VCaP (cell line): Measurements from ENCODE around the gene VGLL4.

Experiments
- H3K27ac ChIP-seq: fragments of 450-650 bp; 2 replicates; pipeline ENCODE4 v1.5.1; 2017
- TF ChIP-seq, protein P1 (sequence below): fragments of 450-650 bp; conservative IDR thresholded peaks from 2 replicates; pipeline ENCODE4 v1.5.1; 2017; ENCODE audit warnings: mild to moderate bottlenecking, moderate library complexity

The VGLL4 gene

DNA sequence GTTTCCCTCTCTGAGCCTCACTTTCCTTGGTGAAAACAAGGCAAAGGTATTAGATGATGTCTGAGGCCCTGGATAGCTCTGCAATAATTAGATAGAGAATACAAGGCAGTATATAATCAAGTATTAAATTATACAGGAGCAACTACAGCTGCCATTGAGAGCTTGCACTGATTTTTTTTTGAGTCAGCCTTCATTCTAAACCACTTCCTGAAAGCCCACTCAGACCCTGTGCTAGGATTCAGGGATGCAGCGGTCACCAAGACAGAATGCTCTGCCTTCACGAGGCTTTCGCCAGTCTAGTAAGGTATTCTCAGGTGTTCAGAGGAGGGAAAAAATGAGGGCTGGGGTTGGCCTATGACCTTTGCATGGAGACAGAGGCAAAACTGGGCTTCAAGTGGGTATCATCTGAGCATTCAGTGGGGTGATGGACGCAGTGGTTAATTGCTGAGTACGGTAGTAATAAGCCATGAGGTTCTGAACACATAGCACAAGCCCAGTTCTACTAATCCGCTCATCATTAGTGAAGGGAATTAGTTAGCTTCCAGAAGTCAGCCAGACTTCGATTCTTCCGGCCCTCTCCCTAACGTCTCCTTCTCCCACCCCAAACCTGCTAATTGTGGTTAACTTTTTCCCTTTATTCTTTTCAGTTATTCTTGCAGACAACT, 3.6 kb downstream of the VGLL4 start:
- H3K27ac ChIP-seq: peak overlapping the region; percentile 95

DNA sequence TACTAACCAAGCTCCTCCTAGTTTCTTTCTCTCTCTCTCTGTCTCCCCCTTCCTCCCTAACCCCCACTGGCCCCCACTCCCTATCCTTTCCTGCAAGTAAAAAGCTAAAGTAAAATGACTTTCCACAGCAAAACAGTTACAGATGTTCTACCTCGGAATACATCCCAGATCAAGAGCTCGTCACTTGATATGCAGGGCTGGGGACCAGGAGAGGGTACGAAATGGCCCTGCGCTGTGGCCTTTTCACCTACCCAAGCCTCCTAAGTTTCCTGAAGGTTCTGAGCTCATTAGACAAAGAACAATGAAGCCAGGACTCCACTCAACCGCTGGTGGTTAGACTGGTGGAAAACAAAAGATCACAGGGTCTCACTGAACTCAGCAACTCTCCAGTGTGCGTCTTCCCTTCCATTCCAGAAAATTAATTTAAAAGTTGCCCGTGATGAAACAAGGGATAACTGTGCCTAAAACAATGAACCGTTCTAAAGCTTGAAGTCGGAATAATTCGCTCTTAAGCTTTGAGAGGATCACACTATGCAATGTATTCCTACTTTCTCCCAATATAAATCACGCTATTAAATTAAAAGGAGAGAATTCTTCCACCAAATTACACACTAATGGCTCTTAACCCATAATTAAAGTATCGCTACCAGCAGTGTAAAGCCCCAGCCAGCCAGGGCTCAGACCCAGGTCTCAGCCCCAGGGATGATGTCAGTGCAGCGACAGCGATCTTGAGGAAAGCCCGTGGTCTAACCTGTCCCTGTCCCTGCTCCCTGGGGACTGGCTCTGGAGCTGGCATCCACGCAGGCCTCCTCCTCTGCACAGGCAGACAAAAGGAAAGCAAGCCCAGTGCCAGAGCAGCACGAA, 5.0 kb downstream of the VGLL4 start:
- peak overlapping the region; percentile 95; the same call in 1 of the 2 replicates for H3K27ac ChIP-seq
- TF ChIP-seq, protein P1, sequence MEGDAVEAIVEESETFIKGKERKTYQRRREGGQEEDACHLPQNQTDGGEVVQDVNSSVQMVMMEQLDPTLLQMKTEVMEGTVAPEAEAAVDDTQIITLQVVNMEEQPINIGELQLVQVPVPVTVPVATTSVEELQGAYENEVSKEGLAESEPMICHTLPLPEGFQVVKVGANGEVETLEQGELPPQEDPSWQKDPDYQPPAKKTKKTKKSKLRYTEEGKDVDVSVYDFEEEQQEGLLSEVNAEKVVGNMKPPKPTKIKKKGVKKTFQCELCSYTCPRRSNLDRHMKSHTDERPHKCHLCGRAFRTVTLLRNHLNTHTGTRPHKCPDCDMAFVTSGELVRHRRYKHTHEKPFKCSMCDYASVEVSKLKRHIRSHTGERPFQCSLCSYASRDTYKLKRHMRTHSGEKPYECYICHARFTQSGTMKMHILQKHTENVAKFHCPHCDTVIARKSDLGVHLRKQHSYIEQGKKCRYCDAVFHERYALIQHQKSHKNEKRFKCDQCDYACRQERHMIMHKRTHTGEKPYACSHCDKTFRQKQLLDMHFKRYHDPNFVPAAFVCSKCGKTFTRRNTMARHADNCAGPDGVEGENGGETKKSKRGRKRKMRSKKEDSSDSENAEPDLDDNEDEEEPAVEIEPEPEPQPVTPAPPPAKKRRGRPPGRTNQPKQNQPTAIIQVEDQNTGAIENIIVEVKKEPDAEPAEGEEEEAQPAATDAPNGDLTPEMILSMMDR: no peak

More for the DNA sequence above, 3.6 kb downstream of the VGLL4 start:
- TF ChIP-seq, protein P1: no peak

DNA sequence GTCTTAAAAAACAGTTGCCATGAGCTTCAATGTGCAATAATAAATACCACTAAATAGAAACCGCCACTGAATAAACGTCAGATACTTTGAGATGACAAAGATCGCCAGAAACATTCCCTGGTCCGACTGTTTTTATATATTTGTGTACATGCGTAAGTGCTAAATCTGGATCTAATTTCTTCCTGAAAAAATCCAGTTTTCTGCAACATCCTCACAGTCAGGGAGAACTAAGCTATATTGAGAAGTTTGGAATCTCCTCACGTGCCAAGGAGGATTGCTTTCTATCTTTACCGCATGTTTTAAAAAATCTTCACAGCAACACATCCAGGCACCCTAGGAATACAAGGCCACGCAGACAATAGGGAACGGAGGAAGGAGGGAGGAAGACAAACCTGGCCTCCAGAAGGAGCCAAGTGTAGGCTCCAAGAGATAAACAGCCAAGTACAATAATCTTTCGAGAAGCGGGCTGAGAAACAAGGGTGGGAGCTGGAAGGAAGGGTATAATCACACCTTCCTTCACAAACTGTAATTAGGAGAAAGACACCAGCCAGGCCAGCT, 5.7 kb downstream of the VGLL4 start:
- H3K27ac ChIP-seq: peak overlapping the region; percentile 1; the same call in 1 of the 2 replicates
- TF ChIP-seq, protein P1: no peak

DNA sequence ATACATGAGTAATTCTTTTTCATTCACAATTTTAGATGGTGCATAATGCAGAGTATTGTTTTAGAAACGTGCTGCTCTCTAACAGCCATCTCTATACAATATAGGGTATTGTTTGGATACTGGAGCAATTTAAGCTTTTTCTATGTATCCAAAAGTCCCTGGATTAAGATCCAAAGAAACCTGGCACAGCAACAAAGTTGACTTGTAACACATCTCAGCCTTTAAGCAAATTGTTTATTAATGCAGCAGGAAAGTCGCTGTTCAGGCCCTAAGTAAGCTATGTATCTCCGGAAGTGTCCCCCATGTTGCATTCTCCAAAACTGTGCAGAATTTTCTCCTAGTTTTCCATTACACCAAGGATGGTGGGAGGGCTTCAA, 7.3 kb downstream of the VGLL4 start:
- TF ChIP-seq, protein P1: no peak
- H3K27ac ChIP-seq: peak overlapping the region; percentile 5; the same call in 1 of the 2 replicates

DNA sequence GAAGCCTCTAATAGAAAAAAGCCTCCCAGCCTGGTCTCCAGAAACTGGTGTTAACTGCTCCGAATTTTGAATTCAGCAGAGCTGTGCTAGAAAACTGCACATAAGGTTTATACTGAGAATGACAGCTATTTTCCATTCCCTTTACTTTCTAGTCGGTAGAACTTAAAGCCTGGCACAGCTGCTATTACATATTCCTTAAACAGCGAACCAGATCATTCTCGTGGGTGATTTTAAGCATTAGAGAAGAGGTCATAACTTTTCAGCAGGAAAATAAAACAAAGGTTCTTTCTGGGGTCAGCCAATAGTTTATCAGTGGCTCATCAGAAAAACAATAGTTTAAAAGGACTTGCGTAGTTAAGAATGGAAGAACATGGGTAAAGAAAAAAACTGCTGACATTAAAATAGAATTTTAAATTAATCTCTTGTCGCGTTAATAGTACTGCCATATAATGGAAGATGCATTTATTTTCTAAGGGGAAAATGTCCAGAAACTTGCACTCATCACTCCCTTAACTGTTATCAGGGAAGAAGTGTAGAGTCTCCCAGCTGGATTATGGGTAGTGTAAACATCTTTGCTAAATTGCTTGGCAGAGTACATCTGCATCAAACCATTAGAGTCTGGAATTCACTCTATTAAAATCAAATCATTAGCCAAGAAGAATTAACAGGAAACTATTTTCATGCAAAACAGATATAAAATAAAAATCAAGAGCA, 7.9 kb downstream of the VGLL4 start:
- H3K27ac ChIP-seq: peak overlapping the region; percentile 5; the same call in 1 of the 2 replicates
- TF ChIP-seq, protein P1: no peak

DNA sequence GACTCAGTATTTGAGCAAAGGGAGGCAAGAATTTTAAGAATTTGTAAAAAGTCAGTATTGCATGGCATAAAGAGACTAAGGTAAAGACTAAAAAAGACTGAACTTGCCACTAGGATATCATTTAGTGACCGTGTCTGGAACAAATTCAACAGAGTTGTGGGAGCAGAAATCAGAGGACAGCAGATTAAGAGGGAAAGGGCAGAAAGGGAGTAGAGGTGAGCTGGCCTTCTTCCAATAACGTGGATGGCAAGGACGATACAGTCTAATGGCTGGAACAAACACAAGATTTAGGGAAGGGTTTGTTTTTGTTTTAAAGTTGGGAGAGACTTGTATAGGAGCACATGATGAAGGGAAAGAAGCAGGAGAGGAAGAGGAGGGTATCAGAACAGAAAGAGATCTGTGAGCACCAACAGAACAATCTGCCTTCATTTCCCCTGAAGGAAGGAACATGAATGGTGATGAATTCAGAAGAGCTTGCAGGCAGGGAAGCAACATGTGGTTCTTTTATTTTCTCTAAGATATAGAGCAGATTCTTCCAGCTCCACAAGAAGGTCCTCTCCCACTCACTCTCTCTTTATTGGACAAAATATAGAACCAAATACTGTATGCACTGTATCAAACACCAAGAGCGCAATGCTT, 8.6 kb downstream of the VGLL4 start:
- peak overlapping the region; percentile 1; the same call in 1 of the 2 replicates for H3K27ac ChIP-seq
- TF ChIP-seq, protein P1: no peak
